ENCODE data around the gene SPATA6L. TPM values are rescaled to one million over a fixed set of nuclear protein-coding genes. Genes with fewer than 3 reads are reported as not detected.
"Not testable (repeated sequence)": the region's sequence is repeated elsewhere in the genome, so short reads cannot be mapped to it uniquely, and the experiment has no call there.

SPATA6L gene
- total and polyA plus RNA-seq, 2 experiments from 2014 or later, result 0.65 to 0.69 TPM

DNA sequence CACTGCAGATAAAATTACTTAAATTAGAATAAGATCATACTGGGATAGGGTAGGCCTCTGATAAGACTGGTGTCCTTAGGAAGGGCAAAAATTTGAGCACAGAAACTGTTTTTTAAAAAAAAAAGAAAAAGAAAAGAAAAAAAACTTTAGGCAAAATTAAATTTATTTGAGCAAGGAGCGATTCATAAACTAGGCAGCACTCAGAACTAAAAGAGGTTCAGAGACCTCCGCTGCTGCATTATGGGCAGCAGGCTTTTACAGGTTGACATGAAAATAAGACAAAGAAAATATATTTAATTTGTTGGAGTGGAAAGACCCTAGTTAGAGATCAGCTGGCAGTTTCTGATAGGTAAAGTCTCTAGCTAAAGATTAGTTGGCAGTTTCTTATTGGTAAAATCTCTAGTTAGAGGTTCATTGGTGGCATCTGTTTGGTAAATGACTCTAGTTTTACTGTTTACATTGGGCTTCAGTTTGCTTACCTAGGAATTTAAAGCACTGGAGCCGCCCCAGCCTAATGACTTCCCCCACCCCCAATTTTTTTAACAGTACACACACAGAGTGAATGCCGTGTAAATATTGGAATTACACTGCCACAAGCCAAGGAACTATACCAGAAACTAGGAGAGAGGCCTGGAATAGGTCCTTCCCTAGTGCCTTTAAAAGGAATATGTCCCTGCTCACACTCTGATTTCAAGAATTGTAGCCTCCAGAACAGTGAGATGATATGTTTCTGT lies 8.7 kb downstream of the SPATA6L start:
- H4K20me1 ChIP-seq (ENCODE audit: insufficient read depth), result no peaks in the 10 kb centered on the region
- in situ Hi-C loops (cut with MboI), result no loop called here

DNA sequence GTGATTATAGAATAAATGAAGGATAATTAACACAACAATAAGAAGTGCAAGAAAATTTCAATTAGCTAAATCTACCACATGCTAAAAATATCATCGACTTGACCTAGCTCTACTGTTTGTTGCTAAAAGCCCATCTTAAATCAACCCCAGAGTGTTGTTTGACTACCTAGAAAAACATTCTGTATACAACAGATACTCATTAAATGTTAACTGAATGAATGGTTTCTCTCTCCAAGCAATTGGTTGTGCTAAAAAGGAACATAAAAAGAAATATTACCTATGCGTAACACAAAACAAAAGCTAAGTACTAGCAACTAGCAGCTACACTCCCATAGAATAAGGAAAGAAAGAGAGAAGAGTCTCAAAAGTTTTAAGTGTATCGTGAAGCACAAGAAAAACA lies 9.7 kb downstream of the SPATA6L start:
- no peak for DNase-seq
- Histone ChIP-seq H3K27me3 (replicated peaks; ENCODE audit: insufficient read depth) (no peaks in the 10 kb centered on the region), H2AFZ (no peak overlapping the region), H4K20me1 (ENCODE audit: insufficient read depth) (no peaks in the 10 kb centered on the region), H3K4me2 (ENCODE audit: unreplicated experiment) (no peak overlapping the region), H3K4me1 (ENCODE audit: insufficient read depth) (peaks cover 7% of the 10 kb centered on the region), H3K9me3 (ENCODE audit: low read depth) (no peaks in the 10 kb centered on the region), H3K9ac (no peak overlapping the region), H3K79me2 (ENCODE audit: insufficient read depth) (no peaks in the 10 kb centered on the region), H3K9me2 (ENCODE audit: insufficient read depth) (no peaks in the 10 kb centered on the region), H3F3A (ENCODE audit: insufficient read depth) (peaks cover 7% of the 10 kb centered on the region), H3K4me3 (no peak overlapping the region), H3K36me3 (ENCODE audit: low read depth) (no peaks in the 10 kb centered on the region), H3K27ac (no peak overlapping the region)
- TF ChIP-seq EZH2 (IDR thresholded peaks at IDR 0.05; ENCODE audit: insufficient read depth, poor library complexity, severe bottlenecking) (no peak), EZH2phosphoT487 (IDR thresholded peaks at IDR 0.05; ENCODE audit: insufficient read depth, low read depth) (no peak)
- in situ Hi-C loops (cut with MboI), result no loop called here
- 80 to 91% methylated on average over 3 of the region's 3 CpGs for WGBS, 2 experiments (ENCODE audit: low coverage in 1 of 2, low lambda C conversion rate in 2 of 2, missing lambda C conversion rate in 2 of 2)

More for the DNA sequence above, 8.7 kb downstream of the SPATA6L start:
- H3K36me3 ChIP-seq (ENCODE audit: low read depth), result no peaks in the 10 kb centered on the region
- no peaks in the 10 kb centered on the region for H3K9me3 ChIP-seq (ENCODE audit: low read depth)
- no peak for DNase-seq
- H3K9me2 ChIP-seq (ENCODE audit: insufficient read depth), result no peaks in the 10 kb centered on the region
- no peak overlapping the region for H3K4me2 ChIP-seq (ENCODE audit: unreplicated experiment)
- H3K27ac ChIP-seq, result no peak overlapping the region
- no peak overlapping the region for H2AFZ ChIP-seq
- H3F3A ChIP-seq (ENCODE audit: insufficient read depth), result peaks cover 10% of the 10 kb centered on the region
- no peak for TF ChIP-seq EZH2phosphoT487 (IDR thresholded peaks at IDR 0.05; ENCODE audit: insufficient read depth, low read depth)
- TF ChIP-seq EZH2 (IDR thresholded peaks at IDR 0.05; ENCODE audit: insufficient read depth, poor library complexity, severe bottlenecking), result no peak
- no peak overlapping the region for H3K4me3 ChIP-seq
- 91 to 94% methylated on average over 4 of the region's 4 CpGs for WGBS, 2 experiments (ENCODE audit: low coverage in 1 of 2, low lambda C conversion rate in 2 of 2, missing lambda C conversion rate in 2 of 2)
- H3K4me1 ChIP-seq (ENCODE audit: insufficient read depth), result peaks cover 10% of the 10 kb centered on the region
- no peaks in the 10 kb centered on the region for H3K27me3 ChIP-seq (replicated peaks; ENCODE audit: insufficient read depth)
- H3K9ac ChIP-seq, result no peak overlapping the region
- H3K79me2 ChIP-seq (ENCODE audit: insufficient read depth), result no peaks in the 10 kb centered on the region

DNA sequence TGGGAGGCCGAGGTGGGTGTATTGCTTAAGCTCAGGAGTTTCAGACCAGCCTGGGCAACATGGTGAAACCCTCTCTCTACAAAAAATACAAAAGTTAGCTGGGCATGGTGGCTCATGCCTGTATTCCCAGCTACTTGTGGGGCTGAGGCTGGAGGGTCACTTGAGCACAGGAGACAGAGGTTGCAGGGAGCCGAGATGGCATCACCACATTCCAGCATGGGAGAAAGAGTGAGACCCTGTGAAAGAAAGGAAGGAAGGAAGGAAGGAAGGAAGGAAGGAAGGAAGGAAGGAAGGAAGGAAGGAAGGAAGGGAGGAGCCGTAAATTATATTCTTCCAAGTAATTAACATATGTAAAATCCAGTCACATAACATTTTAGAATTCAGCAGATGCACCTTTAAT lies 10.1 kb downstream of the SPATA6L start:
- DNase-seq; in situ Hi-C loops (cut with MboI); H3K4me1 ChIP-seq (ENCODE audit: insufficient read depth); H3K27me3 ChIP-seq (replicated peaks; ENCODE audit: insufficient read depth); H2AFZ ChIP-seq; H3K4me3 ChIP-seq; H3K27ac ChIP-seq; H3K9me2 ChIP-seq (ENCODE audit: insufficient read depth); H3K79me2 ChIP-seq (ENCODE audit: insufficient read depth); H3K9me3 ChIP-seq (ENCODE audit: low read depth); H4K20me1 ChIP-seq (ENCODE audit: insufficient read depth); H3K9ac ChIP-seq; H3K4me2 ChIP-seq (ENCODE audit: unreplicated experiment); H3F3A ChIP-seq (ENCODE audit: insufficient read depth); H3K36me3 ChIP-seq (ENCODE audit: low read depth): not testable (repeated sequence)
- 86 to 95% methylated on average over 3 of the region's 3 CpGs for WGBS, 2 experiments (ENCODE audit: low coverage in 1 of 2, low lambda C conversion rate in 2 of 2, missing lambda C conversion rate in 2 of 2)

DNA sequence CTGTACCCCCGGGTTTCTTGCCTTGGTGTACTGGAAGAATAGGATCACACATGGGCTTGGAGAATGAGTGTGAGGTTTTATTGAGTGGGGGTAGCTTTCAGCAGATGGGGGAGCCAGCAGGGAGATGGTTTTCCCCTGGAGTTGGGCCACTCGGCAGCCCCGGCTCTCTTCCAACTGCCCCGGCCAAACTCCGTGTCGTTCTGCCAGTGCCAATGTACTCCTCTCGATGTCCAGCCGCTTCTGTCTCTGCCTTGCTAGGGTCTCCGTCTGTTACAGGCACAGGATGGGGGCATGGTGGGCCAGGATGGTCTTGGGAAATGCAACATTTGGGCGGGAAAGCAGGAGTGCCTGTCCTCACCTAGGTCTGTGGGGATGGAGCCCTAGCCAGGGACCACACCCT lies 11.7 kb downstream of the SPATA6L start:
- no peaks in the 10 kb centered on the region for H3F3A ChIP-seq (ENCODE audit: insufficient read depth)
- no peaks in the 10 kb centered on the region for H3K27me3 ChIP-seq (replicated peaks; ENCODE audit: insufficient read depth)
- H3K27ac ChIP-seq, result no peak overlapping the region
- TF ChIP-seq EZH2phosphoT487 (IDR thresholded peaks at IDR 0.05; ENCODE audit: insufficient read depth, low read depth) (no peak), EZH2 (IDR thresholded peaks at IDR 0.05; ENCODE audit: insufficient read depth, poor library complexity, severe bottlenecking) (no peak)
- H3K4me2 ChIP-seq (ENCODE audit: unreplicated experiment), result no peak overlapping the region
- H3K36me3 ChIP-seq (ENCODE audit: low read depth), result no peaks in the 10 kb centered on the region
- no peak overlapping the region for H3K9ac ChIP-seq
- H3K79me2 ChIP-seq (ENCODE audit: insufficient read depth), result no peaks in the 10 kb centered on the region
- no peak overlapping the region for H3K4me3 ChIP-seq
- no peak for DNase-seq
- in situ Hi-C loops (cut with MboI), result no loop called here
- no peaks in the 10 kb centered on the region for H3K9me2 ChIP-seq (ENCODE audit: insufficient read depth)
- no peaks in the 10 kb centered on the region for H3K9me3 ChIP-seq (ENCODE audit: low read depth)
- WGBS, 2 experiments (ENCODE audit: low coverage in 1 of 2, low lambda C conversion rate in 2 of 2, missing lambda C conversion rate in 2 of 2), result 65 to 68% methylated on average over 10 of the region's 10 CpGs
- no peaks in the 10 kb centered on the region for H3K4me1 ChIP-seq (ENCODE audit: insufficient read depth)
- H4K20me1 ChIP-seq (ENCODE audit: insufficient read depth), result no peaks in the 10 kb centered on the region
- no peak overlapping the region for H2AFZ ChIP-seq

DNA sequence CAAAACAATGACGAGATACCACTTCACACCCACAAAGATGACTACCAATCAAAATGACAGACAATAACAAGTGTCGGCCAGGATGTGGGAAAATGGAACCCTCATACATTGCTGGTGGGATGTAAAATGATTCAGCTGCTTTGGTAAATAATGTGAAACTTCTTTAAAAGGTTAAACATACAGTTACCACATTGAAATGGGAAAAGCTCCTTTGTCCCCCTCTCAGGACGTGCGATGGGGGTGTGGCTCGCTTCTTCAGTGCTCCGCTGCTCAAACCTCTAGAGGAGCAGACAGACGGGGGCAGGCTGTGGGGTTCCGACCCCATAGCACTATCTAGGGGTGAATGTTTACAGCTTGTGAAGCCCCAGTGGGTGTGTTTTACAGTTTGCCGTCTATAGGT lies 12.2 kb downstream of the SPATA6L start:
- DNase-seq, result no peak
- Histone ChIP-seq H3K9ac (no peak overlapping the region), H2AFZ (no peak overlapping the region), H3K36me3 (ENCODE audit: low read depth) (no peaks in the 10 kb centered on the region), H3K27ac (no peak overlapping the region), H3K27me3 (replicated peaks; ENCODE audit: insufficient read depth) (no peaks in the 10 kb centered on the region), H3K4me2 (ENCODE audit: unreplicated experiment) (no peak overlapping the region), H3K4me1 (ENCODE audit: insufficient read depth) (no peaks in the 10 kb centered on the region), H4K20me1 (ENCODE audit: insufficient read depth) (no peaks in the 10 kb centered on the region), H3F3A (ENCODE audit: insufficient read depth) (no peaks in the 10 kb centered on the region), H3K79me2 (ENCODE audit: insufficient read depth) (no peaks in the 10 kb centered on the region), H3K9me2 (ENCODE audit: insufficient read depth) (no peaks in the 10 kb centered on the region), H3K9me3 (ENCODE audit: low read depth) (no peaks in the 10 kb centered on the region), H3K4me3 (no peak overlapping the region)
- TF ChIP-seq EZH2 (IDR thresholded peaks at IDR 0.05; ENCODE audit: insufficient read depth, poor library complexity, severe bottlenecking), result no peak
- TF ChIP-seq EZH2phosphoT487 (IDR thresholded peaks at IDR 0.05; ENCODE audit: insufficient read depth, low read depth), result no peak
- 93 to 94% methylated on average over 9 of the region's 9 CpGs for WGBS, 2 experiments (ENCODE audit: low coverage in 1 of 2, low lambda C conversion rate in 2 of 2, missing lambda C conversion rate in 2 of 2)
- in situ Hi-C loops (cut with MboI), result no loop called here
